GM12874 (cell line): ENCODE measurements around the gene PPM1G.

Experiments used
- CTCF ChIP-seq: IDR thresholded peaks from 2 replicates; pipeline ENCODE4 v1.5.1; 2011; ENCODE audit warnings: low read depth, mild to moderate bottlenecking, control low read depth, low read length, moderate library complexity; ENCODE audit not compliant: insufficient read depth

The PPM1G gene

GRCh38 chr2:27354597-27354927, 54.8 kb downstream of the PPM1G start:
- no peak for TF ChIP-seq CTCF

- TF ChIP-seq CTCF: no peak
Observed at GRCh38 chr2:27353762-27354596, 55.4 kb downstream of the PPM1G start.

GRCh38 chr2:27351802-27352598, 57.4 kb downstream of the PPM1G start:
- TF ChIP-seq CTCF: no peak

GRCh38 chr2:27350106-27350693, 59.2 kb downstream of the PPM1G start:
- no peak for TF ChIP-seq CTCF

GRCh38 chr2:27347641-27348040, 61.8 kb downstream of the PPM1G start:
- no peak for TF ChIP-seq CTCF

GRCh38 chr2:27336173-27336572, 73.2 kb downstream of the PPM1G start:
- no peak for TF ChIP-seq CTCF

GRCh38 chr2:27335311-27335710, 74.1 kb downstream of the PPM1G start:
- no peak for TF ChIP-seq CTCF
